Transverse colon (tissue), 3 donors: ENCODE data around the gene WT1.

Experiments
- POLR2A ChIP-seq: fragments of 450-650 bp; IDR thresholded peaks from one replicate; pipeline ENCODE4 v1.6.1; 2016; ENCODE audit warnings: antibody characterized with exemption, mild to moderate bottlenecking, moderate library complexity
- TF ChIP-seq, protein P1 (sequence below), 5 experiments: fragments of 200-600 bp in 3 of 5; fragments of 450-650 bp in 2 of 5; sonication (generic) in 3 of 5; IDR thresholded peaks; 1 replicate in 2 of 5; 2 replicates in 3 of 5; pipeline ENCODE4 v1.5.1; 2016 to 2017; ENCODE audit warnings: antibody characterized with exemption in 5 of 5, inconsistent platforms in 3 of 5, mild to moderate bottlenecking in 2 of 5, moderate library complexity in 1 of 5

GRCh38 chr11:32366666-32367065 is 68.7 kb downstream of the WT1 start:
- TF ChIP-seq, protein P1, sequence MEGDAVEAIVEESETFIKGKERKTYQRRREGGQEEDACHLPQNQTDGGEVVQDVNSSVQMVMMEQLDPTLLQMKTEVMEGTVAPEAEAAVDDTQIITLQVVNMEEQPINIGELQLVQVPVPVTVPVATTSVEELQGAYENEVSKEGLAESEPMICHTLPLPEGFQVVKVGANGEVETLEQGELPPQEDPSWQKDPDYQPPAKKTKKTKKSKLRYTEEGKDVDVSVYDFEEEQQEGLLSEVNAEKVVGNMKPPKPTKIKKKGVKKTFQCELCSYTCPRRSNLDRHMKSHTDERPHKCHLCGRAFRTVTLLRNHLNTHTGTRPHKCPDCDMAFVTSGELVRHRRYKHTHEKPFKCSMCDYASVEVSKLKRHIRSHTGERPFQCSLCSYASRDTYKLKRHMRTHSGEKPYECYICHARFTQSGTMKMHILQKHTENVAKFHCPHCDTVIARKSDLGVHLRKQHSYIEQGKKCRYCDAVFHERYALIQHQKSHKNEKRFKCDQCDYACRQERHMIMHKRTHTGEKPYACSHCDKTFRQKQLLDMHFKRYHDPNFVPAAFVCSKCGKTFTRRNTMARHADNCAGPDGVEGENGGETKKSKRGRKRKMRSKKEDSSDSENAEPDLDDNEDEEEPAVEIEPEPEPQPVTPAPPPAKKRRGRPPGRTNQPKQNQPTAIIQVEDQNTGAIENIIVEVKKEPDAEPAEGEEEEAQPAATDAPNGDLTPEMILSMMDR (IDR thresholded peaks at IDR 0.05): no peak
- TF ChIP-seq POLR2A: no peak
